ENCODE measurements around the gene SUMO3. TPM values are rescaled to one million over a fixed set of nuclear protein-coding genes. Genes with fewer than 3 reads are reported as not detected.

SUMO3 gene
- total RNA-seq, 2 experiments from 2014 or later, result 83.4 to 84.9 TPM

- peaks cover 2% of the 10 kb centered on the region for H3K36me3 Mint-ChIP-seq (ENCODE audit: low read depth)
- no peak for ATAC-seq
- intact Hi-C loops (cut with DNase I, micrococcal nuclease), result no loop called here
- no peak overlapping the region for H3K27ac Mint-ChIP-seq
- no peak overlapping the region for H3K4me3 Mint-ChIP-seq
- H3K9me3 Mint-ChIP-seq (ENCODE audit: low read depth), result peaks cover 22% of the 10 kb centered on the region
- ChIA-PET CTCF (interaction anchor here (0.9 kb wide), 1 partner anchor 52 kb away, joined by 3 read pairs; no protein-coding TSS in a partner anchor), POLR2A (interaction anchor here (0.7 kb wide), 1 partner anchor 28 kb away, joined by 3 read pairs; no protein-coding TSS in a partner anchor)
- no peaks in the 10 kb centered on the region for H3K27me3 Mint-ChIP-seq
- DNase-seq, result no peak
- H3K4me1 Mint-ChIP-seq, result peaks cover 2% of the 10 kb centered on the region
These were observed 4.8 kb upstream of the SUMO3 start for GRCh38 chr21:44822484-44823178.

GRCh38 chr21:44820851-44821250 lies 3.0 kb upstream of the SUMO3 start:
- POLR2A ChIA-PET, result interaction anchor here (0.7 kb wide), 1 partner anchor 40 kb away, joined by 4 read pairs; no protein-coding TSS in a partner anchor
- intact Hi-C loops (cut with DNase I, micrococcal nuclease), result no loop called here
- H3K9me3 Mint-ChIP-seq (ENCODE audit: low read depth), result peaks cover 17% of the 10 kb centered on the region
- no peak for DNase-seq
- no peaks in the 10 kb centered on the region for H3K36me3 Mint-ChIP-seq (ENCODE audit: low read depth)
- ATAC-seq, result no peak
- H3K27ac Mint-ChIP-seq, result no peak overlapping the region
- no peaks in the 10 kb centered on the region for H3K27me3 Mint-ChIP-seq
- no peak overlapping the region for H3K4me3 Mint-ChIP-seq
- CTCF ChIA-PET, result interaction anchor here (0.7 to 1.4 kb wide), 2 partner anchors 28 to 309 kb away, joined by 3 to 4 read pairs; no protein-coding TSS in a partner anchor
- peaks cover 13% of the 10 kb centered on the region for H3K4me1 Mint-ChIP-seq

- ChIA-PET CTCF (interaction anchor here (0.6 to 0.9 kb wide), 3 partner anchors 8 to 116 kb away, joined by 3 to 4 read pairs (median 3); no protein-coding TSS in a partner anchor), POLR2A (no interaction called here)
- ATAC-seq (no peak), DNase-seq (no peak)
- Mint-ChIP-seq H3K4me3 (peak overlapping the region; percentile 49), H3K27me3 (no peaks in the 10 kb centered on the region), H3K36me3 (ENCODE audit: low read depth) (peaks cover 2% of the 10 kb centered on the region), H3K9me3 (ENCODE audit: low read depth) (peaks cover 17% of the 10 kb centered on the region), H3K27ac (peak overlapping the region; percentile 67), H3K4me1 (peaks cover 15% of the 10 kb centered on the region)
- intact Hi-C loops (cut with DNase I, micrococcal nuclease), result loop anchor here in 1 of 2 experiments (5.0 to 10.0 kb wide), 3 partner anchors 53 to 1845 kb away; partner anchors contain the start of genes PKNOX1 and PTTG1IP
These were observed 1.7 kb upstream of the SUMO3 start for GRCh38 chr21:44819283-44820243.

- no peaks in the 10 kb centered on the region for H3K27me3 Mint-ChIP-seq
- CTCF ChIA-PET, result no interaction called here
- ATAC-seq (no peak), DNase-seq (no peak)
- peak overlapping the region; percentile 69 for H3K4me3 Mint-ChIP-seq
- POLR2A ChIA-PET, result no interaction called here
- H3K4me1 Mint-ChIP-seq, result peaks cover 15% of the 10 kb centered on the region
- peak overlapping the region; percentile 67 for H3K27ac Mint-ChIP-seq
- H3K36me3 Mint-ChIP-seq (ENCODE audit: low read depth), result peaks cover 2% of the 10 kb centered on the region
- intact Hi-C loops (cut with DNase I, micrococcal nuclease), result loop anchor here (1.0 to 10.0 kb wide), 7 partner anchors 11 to 1844 kb away; partner anchors contain the start of genes PTTG1IP (in 2 of the 2) and PKNOX1 (in 1 of the 2)
- H3K9me3 Mint-ChIP-seq (ENCODE audit: low read depth), result peaks cover 15% of the 10 kb centered on the region
These were observed 764 bp upstream of the SUMO3 start for GRCh38 chr21:44818640-44819011.

GRCh38 chr21:44817506-44817880 lies 369 bp downstream of the SUMO3 start:
- H3K4me1 Mint-ChIP-seq, result peaks cover 13% of the 10 kb centered on the region

GRCh38 chr21:44816761-44817505 lies 929 bp downstream of the SUMO3 start:
- Mint-ChIP-seq H3K4me1 (peaks cover 13% of the 10 kb centered on the region), H3K27me3 (no peaks in the 10 kb centered on the region), H3K9me3 (ENCODE audit: low read depth) (peaks cover 2% of the 10 kb centered on the region), H3K4me3 (peak overlapping the region; percentile 70), H3K27ac (no peak overlapping the region), H3K36me3 (ENCODE audit: low read depth) (peaks cover 8% of the 10 kb centered on the region)
- DNase-seq (no peak), ATAC-seq (no peak)
- CTCF ChIA-PET, result no interaction called here
- POLR2A ChIA-PET, result interaction anchor here (0.9 to 1.0 kb wide), 2 partner anchors 57 to 59 kb away, joined by 3 to 5 read pairs; partner anchors contain the start of gene PTTG1IP
- intact Hi-C loops (cut with DNase I, micrococcal nuclease), result loop anchor here (1.0 to 10.0 kb wide), 10 partner anchors 16 to 1842 kb away; partner anchors contain the start of genes CFAP410 (in 1 of the 2), LRRC3 (in 1 of the 2), PCBP3 (in 1 of the 2) and PKNOX1 (in 1 of the 2)

More at GRCh38 chr21:44817506-44817880, 369 bp downstream of the SUMO3 start:
- Mint-ChIP-seq H3K27me3 (no peaks in the 10 kb centered on the region), H3K36me3 (ENCODE audit: low read depth) (peaks cover 7% of the 10 kb centered on the region), H3K4me3 (peak overlapping the region; percentile 69), H3K27ac (no peak overlapping the region), H3K9me3 (ENCODE audit: low read depth) (peaks cover 8% of the 10 kb centered on the region)
- intact Hi-C loops (cut with DNase I, micrococcal nuclease), result loop anchor here (1.0 to 10.0 kb wide), 10 partner anchors 16 to 1843 kb away; partner anchors contain the start of genes CFAP410 (in 1 of the 2), LRRC3 (in 1 of the 2), PCBP3 (in 1 of the 2) and PKNOX1 (in 1 of the 2)
- CTCF ChIA-PET, result no interaction called here
- ATAC-seq (peak; percentile 92), DNase-seq (peak; percentile 97)
- POLR2A ChIA-PET, result interaction anchor here (0.6 to 1.0 kb wide), 3 partner anchors 56 to 99 kb away, joined by 3 to 10 read pairs (median 5); partner anchors contain the start of gene PTTG1IP

GRCh38 chr21:44815852-44816628 lies 1.8 kb downstream of the SUMO3 start:
- CTCF ChIA-PET, result interaction anchor here (0.8 to 1.6 kb wide), 5 partner anchors 14 to 77 kb away, joined by 3 to 4 read pairs (median 3); partner anchors contain the start of gene UBE2G2
- Mint-ChIP-seq H3K36me3 (ENCODE audit: low read depth) (peaks cover 12% of the 10 kb centered on the region), H3K4me1 (peaks cover 17% of the 10 kb centered on the region), H3K27me3 (no peaks in the 10 kb centered on the region), H3K4me3 (peak overlapping the region; percentile 70), H3K27ac (no peak overlapping the region), H3K9me3 (ENCODE audit: low read depth) (no peaks in the 10 kb centered on the region)
- intact Hi-C loops (cut with DNase I, micrococcal nuclease), result loop anchor here in 1 of 2 experiments (5.0 to 10.0 kb wide), 3 partner anchors 56 to 1841 kb away; partner anchors contain the start of genes PKNOX1 and PTTG1IP
- ATAC-seq (no peak), DNase-seq (no peak)
- POLR2A ChIA-PET, result no interaction called here

GRCh38 chr21:44815225-44815624 lies 2.6 kb downstream of the SUMO3 start:
- ChIA-PET POLR2A (no interaction called here), CTCF (interaction anchor here (0.6 to 1.6 kb wide), 6 partner anchors 14 to 113 kb away, joined by 3 to 4 read pairs (median 3); partner anchors contain the start of gene UBE2G2)
- no peak for DNase-seq
- Mint-ChIP-seq H3K4me1 (peaks cover 19% of the 10 kb centered on the region), H3K27me3 (no peaks in the 10 kb centered on the region), H3K4me3 (no peak overlapping the region), H3K9me3 (ENCODE audit: low read depth) (no peaks in the 10 kb centered on the region), H3K36me3 (ENCODE audit: low read depth) (peaks cover 19% of the 10 kb centered on the region), H3K27ac (no peak overlapping the region)
- intact Hi-C loops (cut with DNase I, micrococcal nuclease), result loop anchor here in 1 of 2 experiments (5.0 to 10.0 kb wide), 3 partner anchors 57 to 1840 kb away; partner anchors contain the start of genes PKNOX1 and PTTG1IP
- no peak for ATAC-seq

- H3K4me1 Mint-ChIP-seq, result peaks cover 19% of the 10 kb centered on the region
- intact Hi-C loops (cut with DNase I, micrococcal nuclease), result loop anchor here in 1 of 2 experiments (5.0 to 10.0 kb wide), 3 partner anchors 58 to 1840 kb away; partner anchors contain the start of genes PKNOX1 and PTTG1IP
- H3K4me3 Mint-ChIP-seq, result no peak overlapping the region
- ChIA-PET CTCF (interaction anchor here (0.6 to 1.6 kb wide), 3 partner anchors 13 to 113 kb away, joined by 3 to 4 read pairs (median 3); partner anchors contain the start of gene UBE2G2), POLR2A (interaction anchor here (0.6 kb wide), 1 partner anchor 13 kb away, joined by 3 read pairs; the partner anchor contains the start of gene UBE2G2)
- no peak overlapping the region for H3K27ac Mint-ChIP-seq
- DNase-seq, result no peak
- no peaks in the 10 kb centered on the region for H3K9me3 Mint-ChIP-seq (ENCODE audit: low read depth)
- no peak for ATAC-seq
- peaks cover 22% of the 10 kb centered on the region for H3K36me3 Mint-ChIP-seq (ENCODE audit: low read depth)
- H3K27me3 Mint-ChIP-seq, result no peaks in the 10 kb centered on the region
These were observed 3.3 kb downstream of the SUMO3 start for GRCh38 chr21:44814498-44815023.
